Spleen (tissue), 11 donors: ENCODE data around the gene DCBLD2. TPM values are rescaled to one million over a fixed set of nuclear protein-coding genes. Genes with fewer than 3 reads are reported as not detected.

Source experiments
- DNase-seq: peaks from one replicate; pipeline ENCODE4 v3.0.0-alpha.2; 2020
- H3K27ac ChIP-seq, 8 donors: fragments of 200-600 bp; sonication (generic) in 7 of 8; 1 replicate in 4 of 8; 2 replicates in 4 of 8; pipeline versions ENCODE4 v1.5.0 to v1.8.0; 2016 to 2021; ENCODE audit warnings: inconsistent platforms in 4 of 8, mild to moderate bottlenecking in 4 of 8, moderate library complexity in 1 of 8
- H3K27me3 ChIP-seq, 7 donors: fragments of 200-600 bp; sonication (generic) in 6 of 7; replicated peaks in 1 of 7; 1 replicate in 4 of 7; 2 replicates in 3 of 7; pipeline versions ENCODE4 v1.5.0 to v1.8.0; 2016 to 2021; ENCODE audit warnings: inconsistent platforms in 3 of 7, mild to moderate bottlenecking in 1 of 7
- H3K36me3 ChIP-seq, 6 donors: fragments of 200-600 bp; sonication (generic) in 5 of 6; 1 replicate in 4 of 6; 2 replicates in 2 of 6; pipeline versions ENCODE4 v1.5.0 to v1.8.0; 2016 to 2021; ENCODE audit warnings: inconsistent platforms in 2 of 6
- H3K4me1 ChIP-seq, 6 donors: fragments of 200-600 bp; sonication (generic) in 5 of 6; 1 replicate in 3 of 6; 2 replicates in 3 of 6; pipeline versions ENCODE4 v1.5.0 to v1.8.0; 2016 to 2021; ENCODE audit warnings: inconsistent platforms in 3 of 6
- H3K4me3 ChIP-seq, 8 donors: fragments of 200-600 bp; sonication (generic) in 7 of 8; 1 replicate in 4 of 8; 2 replicates in 4 of 8; pipeline versions ENCODE4 v1.5.0 to v1.8.0; 2016 to 2021; ENCODE audit warnings: inconsistent platforms in 4 of 8, mild to moderate bottlenecking in 4 of 8, moderate library complexity in 2 of 8
- H3K9me3 ChIP-seq, 8 donors: fragments of 200-600 bp; sonication (generic) in 7 of 8; 1 replicate in 4 of 8; 2 replicates in 4 of 8; pipeline versions ENCODE4 v1.5.0 to v1.8.0; 2016 to 2021; ENCODE audit warnings: inconsistent platforms in 4 of 8
- CTCF ChIP-seq, 11 experiments: fragments of 200-600 bp in 7 of 11; fragments of 450-650 bp in 4 of 11; sonication (generic) in 4 of 11; IDR thresholded peaks in 8 of 11; conservative IDR thresholded peaks in 3 of 11; 1 replicate in 7 of 11; 2 replicates in 4 of 11; pipeline versions ENCODE4 v1.4.0 to v1.8.0; 2016 to 2021; ENCODE audit warnings: antibody characterized with exemption in 11 of 11, inconsistent platforms in 4 of 11, mild to moderate bottlenecking in 1 of 11
- POLR2A ChIP-seq, 3 donors: fragments of 450-650 bp; IDR thresholded peaks; one replicate each; pipeline ENCODE4 v1.5.1; 2017; ENCODE audit warnings: antibody characterized with exemption in 3 of 3, mild to moderate bottlenecking in 1 of 3
- POLR2AphosphoS5 ChIP-seq, 3 donors: sonication (generic); formaldehyde crosslinking; IDR thresholded peaks; one replicate each; pipeline ENCODE4 v1.5.1; 2017; ENCODE audit warnings: antibody characterized with exemption in 3 of 3
- WGBS, 5 donors: extraction: QIAGEN DNeasy Blood & Tissue Kit in 3 of 5; methylation state at CpG; one replicate each; pipeline versions ENCODE4 v1.1.5 to v1.1.7; 2013 to 2018; 5-methylcytosine and 5-hydroxymethylcytosine counted together
- intact Hi-C: fragments of 100-400 bp; cut with DNase I; formaldehyde crosslinking; loops from one replicate; pipeline ENCODE4 v1.15.0; 2023; ENCODE audit warnings: low total_unique reads
- polyA plus RNA-seq, 3 donors: library from polyadenylated mRNA; stranded (reverse); fragments of 200-250 nt; gene quantifications; one replicate each; pipeline ENCODE4 v1.2.1, GENCODE V29; 2013
- total RNA-seq, 7 donors: library from RNA; depleted of rRNA in 3 of 7; stranded (reverse); fragments of >200 nt in 3 of 7; fragmentation: NEBNext Ultra II Directional in 4 of 7; extraction: Animal tissue kit (Norgen Biotek cat#: 25700) in 4 of 7; gene quantifications; one replicate each; pipeline versions ENCODE4 v1.1.0 to v1.2.1, GENCODE V29; 2016 to 2021
- donor health status: healthy with polysubstance abuse.
- donor health status: DM: no; HTN: no; CAD: no; lungs with moderate emphysema.
- donor health status: DM: no; HTN: no; CAD: no.
- donor health status: Bipolar disorder and iron deficiency.
- donor health status: healthy.
- donor health status: DM: no; HTN: no; CAD: no.
- donor health status: DM: yes; HTN: yes; CAD: no.

DCBLD2 gene
- total and polyA plus RNA-seq, 10 donors: 0.91 to 10.4 (median 4.3) TPM

GRCh38 chr3:98827221-98827920, 74.1 kb downstream of the DCBLD2 start:
- Histone ChIP-seq H3K27ac (no peak overlapping the region), H3K9me3 (peaks cover 0 to 12% (median 6%) of the 10 kb centered on the region in 8 donors), H3K27me3 (no peaks in the 10 kb centered on the region), H3K4me3 (no peak overlapping the region), H3K4me1 (no peaks in the 10 kb centered on the region), H3K36me3 (no peaks in the 10 kb centered on the region)
- TF ChIP-seq CTCF (IDR thresholded peaks at IDR 0.05 in 8 of 11, conservative IDR thresholded peaks at IDR 0.05 in 3 of 11) (no peak), POLR2AphosphoS5 (IDR thresholded peaks at IDR 0.05) (no peak), POLR2A (IDR thresholded peaks at IDR 0.05) (no peak)
- intact Hi-C loops: loop anchor here (10.0 kb wide), 1 partner anchor 857 kb away; no protein-coding TSS in a partner anchor
- WGBS, 5 donors: 70 to 88% (median 85%) methylated on average over 1 of the region's 1 CpG
- no peak for DNase-seq

GRCh38 chr3:98826126-98826525, 75.4 kb downstream of the DCBLD2 start:
- no peak overlapping the region for H3K4me3 ChIP-seq
- H3K4me1 ChIP-seq: no peaks in the 10 kb centered on the region
- WGBS, 5 donors: 75 to 88% (median 85%) methylated on average over 3 of the region's 3 CpGs
- DNase-seq: no peak
- no peak for TF ChIP-seq CTCF (IDR thresholded peaks at IDR 0.05 in 8 of 11, conservative IDR thresholded peaks at IDR 0.05 in 3 of 11)
- TF ChIP-seq POLR2A (IDR thresholded peaks at IDR 0.05): no peak
- no peak for TF ChIP-seq POLR2AphosphoS5 (IDR thresholded peaks at IDR 0.05)
- peaks cover 0 to 12% (median 6%) of the 10 kb centered on the region in 8 donors for H3K9me3 ChIP-seq
- intact Hi-C loops: loop anchor here (10.0 kb wide), 1 partner anchor 859 kb away; no protein-coding TSS in a partner anchor
- H3K27me3 ChIP-seq: no peaks in the 10 kb centered on the region
- H3K27ac ChIP-seq: no peak overlapping the region
- H3K36me3 ChIP-seq: no peaks in the 10 kb centered on the region

- no peak for DNase-seq
- intact Hi-C loops: loop anchor here (10.0 kb wide), 1 partner anchor 861 kb away; no protein-coding TSS in a partner anchor
- WGBS, 5 donors: 78 to 100% (median 93%) methylated on average over 6 of the region's 6 CpGs
- Histone ChIP-seq H3K27me3 (no peaks in the 10 kb centered on the region), H3K4me3 (no peak overlapping the region), H3K9me3 (peaks cover 0 to 4% (median under 1%) of the 10 kb centered on the region in 8 donors), H3K4me1 (no peaks in the 10 kb centered on the region), H3K27ac (no peak overlapping the region), H3K36me3 (no peaks in the 10 kb centered on the region)
- TF ChIP-seq POLR2A (IDR thresholded peaks at IDR 0.05): no peak
Measured at GRCh38 chr3:98824256-98824655, 77.2 kb downstream of the DCBLD2 start.

GRCh38 chr3:98823791-98824190, 77.7 kb downstream of the DCBLD2 start:
- no peak for DNase-seq
- Histone ChIP-seq H3K4me1 (no peaks in the 10 kb centered on the region), H3K27me3 (no peaks in the 10 kb centered on the region), H3K4me3 (no peak overlapping the region), H3K36me3 (no peaks in the 10 kb centered on the region), H3K27ac (no peak overlapping the region), H3K9me3 (no peaks in the 10 kb centered on the region)
- TF ChIP-seq POLR2AphosphoS5 (IDR thresholded peaks at IDR 0.05): no peak
- TF ChIP-seq POLR2A (IDR thresholded peaks at IDR 0.05): no peak
- TF ChIP-seq CTCF (IDR thresholded peaks at IDR 0.05 in 8 of 11, conservative IDR thresholded peaks at IDR 0.05 in 3 of 11): no peak
- intact Hi-C loops: loop anchor here (10.0 kb wide), 1 partner anchor 861 kb away; no protein-coding TSS in a partner anchor
- 90 to 99% (median 92%) methylated on average over 4 of the region's 4 CpGs for WGBS, 5 donors
